PC-3 (cell line): ENCODE measurements around the gene TBC1D2B.

ENCODE experiments used
- CTCF ChIP-seq: fragments of 300-600 bp; sonication (generic); conservative IDR thresholded peaks from 2 replicates; pipeline ENCODE4 v1.5.1; 2017; ENCODE audit warnings: antibody characterized with exemption, low read depth, mild to moderate bottlenecking, low read length
- EZH2 ChIP-seq: fragments of 300-600 bp; sonication (generic); IDR thresholded peaks from one replicate; pipeline ENCODE4 v1.6.1; 2017; ENCODE audit warnings: antibody characterized with exemption, mild to moderate bottlenecking, low read length; ENCODE audit not compliant: unreplicated experiment
- EZH2phosphoT487 ChIP-seq: fragments of 300-600 bp; sonication (generic); IDR thresholded peaks from 2 replicates; pipeline ENCODE4 v1.6.1; 2018; ENCODE audit warnings: mild to moderate bottlenecking, antibody characterized with exemption, low read length, borderline replicate concordance

GRCh38 chr15:78108300-78109084 lies 31.0 kb upstream of the TBC1D2B start:
- TF ChIP-seq CTCF, result peak; percentile 94
- no peak for TF ChIP-seq EZH2
- TF ChIP-seq EZH2phosphoT487, result no peak
